Smooth muscle cell of the coronary artery (primary cell): Measurements from ENCODE around the gene CAV1. TPM values are rescaled to one million over a fixed set of nuclear protein-coding genes. Genes with fewer than 3 reads are reported as not detected.

Experiments used
- total RNA-seq: library from RNA; depleted of rRNA; stranded (reverse); fragments of >200 nt; gene quantifications from 2 replicates; pipeline ENCODE4 v1.2.3, GENCODE V29; 2014; ENCODE audit warnings: low replicate concordance

CAV1 gene
- total RNA-seq: 153 and 811 TPM in 2 replicates

GRCh38 chr7:116524609-116525297, at the start of gene CAV1:
Gene CAV1 (plus strand): TSS chr7:116525036. CDS start chr7:116525063, 27 bp downstream.

GRCh38 chr7:116499168-116500077, 25.4 kb upstream of the CAV1 start, which contains the start of gene CAV2:
Gene CAV2 (plus strand): TSS chr7:116499738. CDS start chr7:116499782, 44 bp downstream.

Other genes with a start within 250 kb of the CAV1 start
- 74.7 and 86.3 TPM in 2 replicates for gene CAV2, start 25.3 kb upstream of the CAV1 start, total RNA-seq
- gene MET, start 147.2 kb downstream of the CAV1 start, total RNA-seq: 1.9 and 16.9 TPM in 2 replicates